ENCODE results near the gene MYRIP.

DNA sequence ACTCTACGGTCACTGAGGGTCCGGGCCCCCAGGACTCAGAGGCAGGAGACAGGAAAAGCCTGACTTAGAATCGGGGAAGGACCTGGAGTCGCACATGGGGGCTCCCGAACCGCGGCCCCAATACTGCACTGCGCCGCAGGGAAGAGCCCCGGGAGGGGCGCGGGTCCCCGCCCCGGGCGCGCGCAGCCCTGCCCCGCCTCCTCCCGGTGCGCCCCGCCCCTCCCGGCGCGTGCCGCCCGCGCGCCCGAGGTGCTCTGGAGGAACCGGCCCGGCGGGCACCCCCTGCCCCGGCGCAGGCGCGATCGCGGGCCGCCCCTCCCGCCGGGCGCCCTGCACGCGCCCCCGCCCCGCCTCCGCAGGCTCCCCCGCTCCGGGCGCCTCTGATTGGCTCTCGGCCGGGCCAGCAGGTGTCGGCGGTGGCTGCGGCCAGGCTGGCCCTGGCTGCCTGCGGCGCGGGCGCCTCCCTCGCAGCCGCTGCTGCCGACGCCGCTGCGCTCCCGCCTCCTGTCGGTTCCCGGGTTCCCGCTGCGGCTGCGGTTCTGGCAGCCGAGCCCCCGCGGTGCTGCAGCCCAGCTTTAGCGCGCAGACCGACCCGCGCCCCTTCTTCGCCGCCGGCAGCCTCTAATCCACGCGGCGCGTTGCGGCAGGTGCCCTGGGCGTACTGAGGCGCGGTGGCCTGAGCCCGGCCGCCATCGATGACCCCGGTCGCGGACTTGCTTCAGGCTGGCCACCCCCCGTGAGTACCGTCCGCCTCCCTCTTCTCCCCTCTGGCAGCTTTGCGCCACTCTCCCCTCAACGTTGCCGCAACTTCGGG lies at the start of gene MYRIP:
- TF ChIP-seq CTCF (IDR thresholded peaks at IDR 0.05) (no peak), POLR2A (IDR thresholded peaks at IDR 0.05) (no peak)

All from testis (tissue), 2 donors.